Fibroblast of villous mesenchyme (primary cell): Measurements from ENCODE around the gene NUBP2. TPM values are rescaled to one million over a fixed set of nuclear protein-coding genes. Genes with fewer than 3 reads are reported as not detected.

Source experiments
- DNase-seq: peaks from one replicate; pipeline ENCODE4 v3.0.0-alpha.2; 2010; ENCODE audit warnings: low read depth
- H3K4me3 ChIP-seq: 2 replicates; pipeline ENCODE4 v1.5.1; 2011; ENCODE audit warnings: low read depth, mild to moderate bottlenecking, low read length
- CTCF ChIP-seq: IDR thresholded peaks from 2 replicates; pipeline ENCODE4 v1.5.1; 2012; ENCODE audit warnings: low read depth, mild to moderate bottlenecking, low read length; ENCODE audit not compliant: insufficient read depth
- total RNA-seq: library from RNA; depleted of rRNA; stranded (reverse); fragments of >200 nt; gene quantifications from 2 replicates; pipeline ENCODE4 v1.2.3, GENCODE V29; 2012

Gene NUBP2
- total RNA-seq, 1 donor, result 54.8 TPM

- no peak overlapping the region for H3K4me3 ChIP-seq
- no peak for DNase-seq
- TF ChIP-seq CTCF, result no peak
Measured at GRCh38 chr16:1775846-1776671, 6.7 kb upstream of the NUBP2 start.

- no peak for TF ChIP-seq CTCF
- DNase-seq, result no peak
- H3K4me3 ChIP-seq, result no peak overlapping the region
Measured at GRCh38 chr16:1776672-1776955, 6.1 kb upstream of the NUBP2 start.

- no peak for TF ChIP-seq CTCF
- H3K4me3 ChIP-seq, result no peak overlapping the region
Measured at GRCh38 chr16:1776991-1777374, 5.8 kb upstream of the NUBP2 start.

GRCh38 chr16:1777375-1778199 is 5.2 kb upstream of the NUBP2 start:
- DNase-seq, result no peak
- no peak for TF ChIP-seq CTCF
- no peak overlapping the region for H3K4me3 ChIP-seq

More at GRCh38 chr16:1776991-1777374, 5.8 kb upstream of the NUBP2 start:
- no peak for DNase-seq

- DNase-seq, result peak; percentile 9
- no peak for TF ChIP-seq CTCF
Measured at GRCh38 chr16:1778200-1779179, 4.3 kb upstream of the NUBP2 start.

GRCh38 chr16:1779234-1779701 is 3.5 kb upstream of the NUBP2 start:
- no peak for TF ChIP-seq CTCF
- H3K4me3 ChIP-seq, result no peak overlapping the region
- DNase-seq, result no peak

More at GRCh38 chr16:1778200-1779179, 4.3 kb upstream of the NUBP2 start:
- H3K4me3 ChIP-seq, result no peak overlapping the region
